Stimulated activated naive CD4-positive, alpha-beta T cell treated with Interleukin-2 at 50 U/mL for 16 hours (primary cell): ENCODE measurements around the gene SECTM1.

Experiments
- DNase-seq: peaks from one replicate; lab custom pipeline; 2025; lab: John Stamatoyannopoulos, UW

Gene SECTM1

GRCh38 chr17:82328141-82328993 is 5.2 kb downstream of the SECTM1 start:
- no peak for DNase-seq

GRCh38 chr17:82327757-82328140 is 5.8 kb downstream of the SECTM1 start:
- no peak for DNase-seq

- DNase-seq: no peak
Observed at GRCh38 chr17:82327289-82327688, 6.3 kb downstream of the SECTM1 start.

GRCh38 chr17:82325286-82326180 is 8.0 kb downstream of the SECTM1 start:
- DNase-seq: no peak

- DNase-seq: no peak
Observed at GRCh38 chr17:82324566-82325285, 8.8 kb downstream of the SECTM1 start.

- DNase-seq: no peak
Observed at GRCh38 chr17:82323514-82324234, 9.9 kb downstream of the SECTM1 start.

- no peak for DNase-seq
Observed at GRCh38 chr17:82322526-82323453, 10.8 kb downstream of the SECTM1 start.

GRCh38 chr17:82321947-82322466 is 11.6 kb downstream of the SECTM1 start:
- no peak for DNase-seq

GRCh38 chr17:82320956-82321927 is 12.3 kb downstream of the SECTM1 start:
- peak; percentile 81 for DNase-seq

GRCh38 chr17:82320140-82320840 is 13.3 kb downstream of the SECTM1 start:
- DNase-seq: no peak

- DNase-seq: no peak
Observed at GRCh38 chr17:82319619-82320062, 13.9 kb downstream of the SECTM1 start.

- no peak for DNase-seq
Observed at GRCh38 chr17:82318772-82319606, 14.6 kb downstream of the SECTM1 start.

GRCh38 chr17:82318169-82318498 is 15.4 kb downstream of the SECTM1 start:
- no peak for DNase-seq

GRCh38 chr17:82317394-82318168 is 16.0 kb downstream of the SECTM1 start, which contains the start of gene CD7:
TSS of gene CD7 (minus strand) at chr17:82317608. CDS start at chr17:82317495, 113 bp downstream.
- DNase-seq: peak; percentile 55

- DNase-seq: no peak
Observed at GRCh38 chr17:82316651-82317393, 16.7 kb downstream of the SECTM1 start.
